Spleen (tissue), 7 donors: ENCODE results near the gene GRID2.

Experiments
- POLR2A ChIP-seq, 3 donors: fragments of 450-650 bp; IDR thresholded peaks; one replicate each; pipeline ENCODE4 v1.5.1; 2017; ENCODE audit warnings: antibody characterized with exemption in 3 of 3, mild to moderate bottlenecking in 1 of 3
- TF ChIP-seq, protein P1 (sequence below), 11 experiments: fragments of 200-600 bp in 7 of 11; fragments of 450-650 bp in 4 of 11; sonication (generic) in 4 of 11; IDR thresholded peaks in 8 of 11; conservative IDR thresholded peaks in 3 of 11; 1 replicate in 7 of 11; 2 replicates in 4 of 11; pipeline versions ENCODE4 v1.4.0 to v1.8.0; 2016 to 2021; ENCODE audit warnings: antibody characterized with exemption in 11 of 11, inconsistent platforms in 4 of 11, mild to moderate bottlenecking in 1 of 11
- donor health status: DM: no; HTN: no; CAD: no; lungs with moderate emphysema.
- donor health status: DM: no; HTN: no; CAD: no.
- donor health status: DM: no; HTN: no; CAD: no.

DNA sequence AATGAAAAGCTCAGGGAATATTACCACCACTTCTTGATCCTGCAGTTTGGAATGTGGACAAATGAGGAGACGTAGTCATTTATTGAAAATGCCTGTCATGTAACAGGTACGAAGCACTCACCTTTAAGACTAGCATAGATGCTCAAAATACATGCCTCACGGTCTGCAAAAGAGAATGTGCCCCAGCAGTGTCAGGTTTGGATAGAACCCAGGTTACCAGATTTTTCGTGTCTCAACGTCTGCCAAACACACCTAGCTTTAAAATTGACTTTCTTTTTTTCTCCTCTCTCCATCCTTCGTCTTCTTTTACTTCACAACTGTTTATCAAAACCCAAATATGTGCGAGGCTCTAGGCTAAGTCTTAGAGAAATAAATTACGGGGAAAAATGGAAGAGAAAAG is 918.0 kb downstream of the GRID2 start:
- TF ChIP-seq, protein P1, sequence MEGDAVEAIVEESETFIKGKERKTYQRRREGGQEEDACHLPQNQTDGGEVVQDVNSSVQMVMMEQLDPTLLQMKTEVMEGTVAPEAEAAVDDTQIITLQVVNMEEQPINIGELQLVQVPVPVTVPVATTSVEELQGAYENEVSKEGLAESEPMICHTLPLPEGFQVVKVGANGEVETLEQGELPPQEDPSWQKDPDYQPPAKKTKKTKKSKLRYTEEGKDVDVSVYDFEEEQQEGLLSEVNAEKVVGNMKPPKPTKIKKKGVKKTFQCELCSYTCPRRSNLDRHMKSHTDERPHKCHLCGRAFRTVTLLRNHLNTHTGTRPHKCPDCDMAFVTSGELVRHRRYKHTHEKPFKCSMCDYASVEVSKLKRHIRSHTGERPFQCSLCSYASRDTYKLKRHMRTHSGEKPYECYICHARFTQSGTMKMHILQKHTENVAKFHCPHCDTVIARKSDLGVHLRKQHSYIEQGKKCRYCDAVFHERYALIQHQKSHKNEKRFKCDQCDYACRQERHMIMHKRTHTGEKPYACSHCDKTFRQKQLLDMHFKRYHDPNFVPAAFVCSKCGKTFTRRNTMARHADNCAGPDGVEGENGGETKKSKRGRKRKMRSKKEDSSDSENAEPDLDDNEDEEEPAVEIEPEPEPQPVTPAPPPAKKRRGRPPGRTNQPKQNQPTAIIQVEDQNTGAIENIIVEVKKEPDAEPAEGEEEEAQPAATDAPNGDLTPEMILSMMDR (IDR thresholded peaks at IDR 0.05 in 8 of 11, conservative IDR thresholded peaks at IDR 0.05 in 3 of 11), result no peak
- TF ChIP-seq POLR2A (IDR thresholded peaks at IDR 0.05), result no peak
